ENCODE measurements around the gene AP3B1. TPM values are rescaled to one million over a fixed set of nuclear protein-coding genes. Genes with fewer than 3 reads are reported as not detected.
A peak's percentile ranks its signal among the peaks of the same experiment; 100 is the strongest.

The AP3B1 gene
- total RNA-seq, 3 donors from 2014 or later: 48.0 to 63.5 (median 48.2) TPM

GRCh38 chr5:77957931-77958521 lies 336.5 kb downstream of the AP3B1 start:
- Histone ChIP-seq H3K36me3 (no peaks in the 10 kb centered on the region), H3K4me1 (no peaks in the 10 kb centered on the region), H3K4me3 (no peak overlapping the region), H3K27me3 (peaks cover 0 to 3% of the 10 kb centered on the region in 2 donors), H3K9me3 (no peaks in the 10 kb centered on the region), H3K27ac (no peak overlapping the region)
- TF ChIP-seq POLR2AphosphoS5 (IDR thresholded peaks at IDR 0.05) (no peak), CTCF (IDR thresholded peaks at IDR 0.05) (no peak), POLR2A (IDR thresholded peaks at IDR 0.05) (no peak)
- intact Hi-C loops (cut with DNase I; ENCODE audit: low total_unique reads): no loop called here
- DNase-seq (ENCODE audit: low spot score in 2 of 2): no peak

GRCh38 chr5:77957516-77957915 lies 337.0 kb downstream of the AP3B1 start:
- H3K27ac ChIP-seq: no peak overlapping the region
- H3K4me3 ChIP-seq: no peak overlapping the region
- peaks cover 0 to 3% of the 10 kb centered on the region in 2 donors for H3K27me3 ChIP-seq
- no peaks in the 10 kb centered on the region for H3K36me3 ChIP-seq
- TF ChIP-seq POLR2A (IDR thresholded peaks at IDR 0.05) (no peak), POLR2AphosphoS5 (IDR thresholded peaks at IDR 0.05) (no peak), CTCF (IDR thresholded peaks at IDR 0.05) (no peak)
- H3K4me1 ChIP-seq: no peaks in the 10 kb centered on the region
- no peak for DNase-seq (ENCODE audit: low spot score in 2 of 2)
- intact Hi-C loops (cut with DNase I; ENCODE audit: low total_unique reads): no loop called here
- no peaks in the 10 kb centered on the region for H3K9me3 ChIP-seq

- Histone ChIP-seq H3K4me1 (no peaks in the 10 kb centered on the region), H3K9me3 (no peaks in the 10 kb centered on the region), H3K36me3 (no peaks in the 10 kb centered on the region), H3K27ac (no peak overlapping the region), H3K4me3 (no peak overlapping the region), H3K27me3 (peaks cover 0 to 3% of the 10 kb centered on the region in 2 donors)
- TF ChIP-seq CTCF (IDR thresholded peaks at IDR 0.05) (no peak), POLR2AphosphoS5 (IDR thresholded peaks at IDR 0.05) (no peak), POLR2A (IDR thresholded peaks at IDR 0.05) (no peak)
- intact Hi-C loops (cut with DNase I; ENCODE audit: low total_unique reads): no loop called here
- DNase-seq (ENCODE audit: low spot score in 2 of 2): no peak
Observed at GRCh38 chr5:77957081-77957480, 337.4 kb downstream of the AP3B1 start.

GRCh38 chr5:77955577-77955976 lies 338.9 kb downstream of the AP3B1 start:
- TF ChIP-seq POLR2AphosphoS5 (IDR thresholded peaks at IDR 0.05) (no peak), POLR2A (IDR thresholded peaks at IDR 0.05) (no peak), CTCF (IDR thresholded peaks at IDR 0.05) (no peak)
- DNase-seq (ENCODE audit: low spot score in 2 of 2): no peak

GRCh38 chr5:77953374-77953773 lies 341.1 kb downstream of the AP3B1 start:
- intact Hi-C loops (cut with DNase I; ENCODE audit: low total_unique reads): no loop called here
- peaks cover 0 to 3% of the 10 kb centered on the region in 2 donors for H3K27me3 ChIP-seq

More at GRCh38 chr5:77955577-77955976, 338.9 kb downstream of the AP3B1 start:
- Histone ChIP-seq H3K9me3 (no peaks in the 10 kb centered on the region), H3K27ac (no peak overlapping the region), H3K4me1 (no peaks in the 10 kb centered on the region), H3K36me3 (no peaks in the 10 kb centered on the region), H3K27me3 (peaks cover 0 to 3% of the 10 kb centered on the region in 2 donors), H3K4me3 (no peak overlapping the region)
- intact Hi-C loops (cut with DNase I; ENCODE audit: low total_unique reads): no loop called here

More at GRCh38 chr5:77953374-77953773, 341.1 kb downstream of the AP3B1 start:
- Histone ChIP-seq H3K27ac (peak overlapping the region; percentile 49 to 74), H3K4me3 (no peak overlapping the region), H3K36me3 (no peaks in the 10 kb centered on the region), H3K9me3 (no peaks in the 10 kb centered on the region), H3K4me1 (no peaks in the 10 kb centered on the region)
- no peak for DNase-seq (ENCODE audit: low spot score in 2 of 2)
- TF ChIP-seq CTCF (IDR thresholded peaks at IDR 0.05) (no peak), POLR2A (IDR thresholded peaks at IDR 0.05) (no peak), POLR2AphosphoS5 (IDR thresholded peaks at IDR 0.05) (no peak)
